BE2C (cell line): ENCODE results near the gene PSORS1C1.

Source experiments
- DNase-seq: peaks from one replicate; pipeline ENCODE4 v3.0.0-alpha.2; 2020
- H3K27me3 ChIP-seq: fragments of 250-450 bp; sonication (Bioruptor Pico); 2 replicates; pipeline ENCODE4 v1.5.1; 2020; ENCODE audit warnings: mild to moderate bottlenecking
- H3K36me3 ChIP-seq: fragments of 250-450 bp; sonication (Bioruptor Pico); 2 replicates; pipeline ENCODE4 v1.5.1; 2020; ENCODE audit warnings: mild to moderate bottlenecking
- H3K4me1 ChIP-seq: fragments of 250-450 bp; sonication (Bioruptor Pico); 2 replicates; pipeline ENCODE4 v1.5.1; 2020
- H3K4me3 ChIP-seq: 2 replicates; pipeline ENCODE4 v1.5.1; 2011; ENCODE audit warnings: low read depth, low read length
- H3K9me3 ChIP-seq: fragments of 250-450 bp; sonication (Bioruptor Pico); 2 replicates; pipeline ENCODE4 v1.5.1; 2020
- CTCF ChIP-seq: IDR thresholded peaks from 2 replicates; pipeline ENCODE4 v1.5.1; 2012; ENCODE audit warnings: mild to moderate bottlenecking, low read depth, low read length

PSORS1C1 gene

GRCh38 chr6:31094389-31094881 is 20.2 kb upstream of the PSORS1C1 start:
- Histone ChIP-seq H3K4me1 (peaks cover 9% of the 10 kb centered on the region; the same call in 1 of the 2 replicates), H3K4me3 (no peak overlapping the region), H3K9me3 (no peaks in the 10 kb centered on the region), H3K27me3 (no peaks in the 10 kb centered on the region), H3K36me3 (no peaks in the 10 kb centered on the region)
- TF ChIP-seq CTCF, result no peak
- DNase-seq, result no peak

- TF ChIP-seq CTCF, result no peak
- Histone ChIP-seq H3K4me1 (peaks cover 9% of the 10 kb centered on the region; the same call in 1 of the 2 replicates), H3K36me3 (no peaks in the 10 kb centered on the region), H3K4me3 (no peak overlapping the region), H3K27me3 (no peaks in the 10 kb centered on the region), H3K9me3 (no peaks in the 10 kb centered on the region)
- DNase-seq, result no peak
Observed at GRCh38 chr6:31096215-31096614, 18.4 kb upstream of the PSORS1C1 start.

GRCh38 chr6:31096656-31097055 is 17.9 kb upstream of the PSORS1C1 start:
- H3K4me3 ChIP-seq, result no peak overlapping the region
- no peak for DNase-seq
- no peak for TF ChIP-seq CTCF
- no peaks in the 10 kb centered on the region for H3K36me3 ChIP-seq
- no peaks in the 10 kb centered on the region for H3K9me3 ChIP-seq
- peaks cover 9% of the 10 kb centered on the region; the same call in 1 of the 2 replicates for H3K4me1 ChIP-seq
- H3K27me3 ChIP-seq, result no peaks in the 10 kb centered on the region

GRCh38 chr6:31098449-31098938 is 16.1 kb upstream of the PSORS1C1 start:
- no peaks in the 10 kb centered on the region for H3K27me3 ChIP-seq
- no peaks in the 10 kb centered on the region for H3K36me3 ChIP-seq
- no peak for DNase-seq
- TF ChIP-seq CTCF, result no peak
- peaks cover 9% of the 10 kb centered on the region; the same call in 1 of the 2 replicates for H3K4me1 ChIP-seq
- H3K4me3 ChIP-seq, result no peak overlapping the region
- no peaks in the 10 kb centered on the region for H3K9me3 ChIP-seq

GRCh38 chr6:31103136-31103535 is 11.5 kb upstream of the PSORS1C1 start:
- Histone ChIP-seq H3K9me3 (no peaks in the 10 kb centered on the region), H3K4me1 (no peaks in the 10 kb centered on the region), H3K4me3 (no peak overlapping the region), H3K36me3 (no peaks in the 10 kb centered on the region), H3K27me3 (no peaks in the 10 kb centered on the region; the same call in 1 of the 2 replicates)
- no peak for DNase-seq
- TF ChIP-seq CTCF, result no peak

GRCh38 chr6:31107052-31107451 is 7.5 kb upstream of the PSORS1C1 start:
- Histone ChIP-seq H3K9me3 (no peaks in the 10 kb centered on the region), H3K4me1 (no peaks in the 10 kb centered on the region), H3K36me3 (no peaks in the 10 kb centered on the region), H3K4me3 (no peak overlapping the region), H3K27me3 (peaks cover 22% of the 10 kb centered on the region)
- no peak for TF ChIP-seq CTCF
- DNase-seq, result no peak
